PC-9 (cell line): ENCODE data around the gene NEBL. TPM values are rescaled to one million over a fixed set of nuclear protein-coding genes. Genes with fewer than 3 reads are reported as not detected.

Experiments
- BruUV-seq: library from RNA; stranded (reverse); fragments of 400-500 nt; replicated peaks from 2 replicates; lab custom pipeline; 2021; lab: Mats Ljungman, UMichigan
- CTCF ChIA-PET: fragments of 300-600 bp; sonication (Branson Sonifier 250); formaldehyde crosslinking; loops from one replicate; lab custom pipeline; 2022; ENCODE audit warnings: antibody characterized with exemption; lab: Charles Lee
- POLR2A ChIA-PET: fragments of 300-600 bp; sonication (Branson Sonifier 250); formaldehyde crosslinking; loops from one replicate; lab custom pipeline; 2022; ENCODE audit warnings: antibody characterized with exemption; ENCODE audit not compliant: unreplicated experiment; lab: Charles Lee
- DNase-seq, 2 experiments: peaks; one replicate each; pipeline versions ENCODE4 v3.0.0 to v3.0.0-alpha.2; 2015 to 2022; ENCODE audit warnings: mixed read lengths in 1 of 2
- H2AFZ ChIP-seq: fragments of 200-600 bp; sonication (generic); 2 replicates; pipeline ENCODE4 v1.8.1; 2017; ENCODE audit warnings: antibody characterized with exemption
- H3F3A ChIP-seq: fragments of 200-600 bp; sonication (generic); 2 replicates; pipeline ENCODE4 v1.8.1; 2017; ENCODE audit warnings: antibody characterized with exemption, mild to moderate bottlenecking, low read depth; ENCODE audit not compliant: insufficient read depth
- H3K27ac ChIP-seq: fragments of 200-600 bp; sonication (generic); 2 replicates; pipeline ENCODE4 v1.6.1; 2016; ENCODE audit warnings: mixed run types
- H3K27me3 ChIP-seq: fragments of 200-600 bp; sonication (generic); 2 replicates; pipeline ENCODE4 v1.6.1; 2016; ENCODE audit warnings: low read depth, mixed run types; ENCODE audit not compliant: insufficient read depth
- H3K36me3 ChIP-seq: fragments of 200-600 bp; sonication (generic); 2 replicates; pipeline ENCODE4 v1.6.1; 2016; ENCODE audit warnings: low read depth, mixed run types
- H3K4me1 ChIP-seq: fragments of 200-600 bp; sonication (generic); replicated peaks from 2 replicates; pipeline ENCODE4 v1.6.1; 2016; ENCODE audit warnings: mixed run types; ENCODE audit not compliant: insufficient read depth
- H3K4me2 ChIP-seq: fragments of 200-600 bp; sonication (generic); 2 replicates; pipeline ENCODE4 v1.6.1; 2017; ENCODE audit warnings: mixed run types
- H3K4me3 ChIP-seq: fragments of 200-600 bp; sonication (generic); 2 replicates; pipeline ENCODE4 v1.6.1; 2016; ENCODE audit warnings: mixed run types
- H3K79me2 ChIP-seq: fragments of 200-600 bp; sonication (generic); 2 replicates; pipeline ENCODE4 v1.6.1; 2017; ENCODE audit warnings: low read depth, mixed run types
- H3K9me2 ChIP-seq: fragments of 200-600 bp; sonication (generic); 2 replicates; pipeline ENCODE4 v1.8.1; 2017; ENCODE audit warnings: mild to moderate bottlenecking; ENCODE audit not compliant: insufficient read depth
- H3K9me3 ChIP-seq: fragments of 200-600 bp; sonication (generic); 2 replicates; pipeline ENCODE4 v1.8.1; 2016; ENCODE audit warnings: low read depth; ENCODE audit not compliant: insufficient read depth
- H4K20me1 ChIP-seq: fragments of 200-600 bp; sonication (generic); 2 replicates; pipeline ENCODE4 v1.8.1; 2017; ENCODE audit not compliant: insufficient read depth
- EZH2 ChIP-seq: fragments of 200-600 bp; sonication (generic); IDR thresholded peaks from 2 replicates; pipeline ENCODE4 v1.8.0; 2017; ENCODE audit warnings: antibody characterized with exemption, low read depth
- intact Hi-C: fragments of 100-400 bp; cut with micrococcal nuclease; formaldehyde crosslinking; loops from one replicate; pipeline ENCODE4 v1.10.0; 2022; ENCODE audit not compliant: unreplicated experiment
- total RNA-seq: library from RNA; stranded (reverse); gene quantifications from 2 replicates; pipeline ENCODE4 v1.2.3, GENCODE V29; 2021
- TF ChIP-seq, protein P1 (sequence below): fragments of 200-600 bp; sonication (generic); conservative IDR thresholded peaks from 2 replicates; pipeline ENCODE4 v1.6.1; 2017; ENCODE audit warnings: mixed run types, antibody characterized with exemption, mild to moderate bottlenecking, moderate library complexity

NEBL gene
- total RNA-seq, 1 experiment from 2014 or later, result 22.6 TPM

DNA sequence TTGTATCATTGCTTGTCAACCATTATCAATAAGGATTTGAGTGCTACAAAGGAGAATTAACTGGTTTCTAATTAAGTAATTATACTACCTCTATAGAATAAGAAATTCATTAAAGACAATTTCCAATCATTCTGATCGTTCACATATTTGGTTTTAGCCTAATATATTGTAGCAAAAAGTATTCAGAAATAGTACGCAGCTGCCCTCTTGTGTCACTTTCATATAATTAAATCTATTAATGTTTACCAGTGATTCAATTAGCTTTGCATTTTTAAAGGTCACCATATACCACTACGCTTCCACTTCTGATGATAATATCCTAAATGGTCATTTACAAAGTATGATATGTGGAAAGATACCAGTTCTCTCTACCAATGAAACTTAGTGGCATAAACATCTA, 128.3 kb downstream of the NEBL start:
- no peaks in the 10 kb centered on the region for H3K36me3 ChIP-seq
- no peak overlapping the region for H3K4me2 ChIP-seq
- ChIA-PET CTCF (no interaction called here), POLR2A (no interaction called here)
- DNase-seq, result no peak
- no peaks in the 10 kb centered on the region for H3K9me3 ChIP-seq
- no peaks in the 10 kb centered on the region for H3K27me3 ChIP-seq
- BruUV-seq, result no TSS peak
- H2AFZ ChIP-seq, result no peak overlapping the region
- H4K20me1 ChIP-seq, result no peaks in the 10 kb centered on the region
- H3K4me3 ChIP-seq, result no peak overlapping the region
- intact Hi-C loops, result no loop called here
- no peaks in the 10 kb centered on the region for H3K9me2 ChIP-seq
- no peaks in the 10 kb centered on the region for H3K4me1 ChIP-seq
- no peak for TF ChIP-seq EZH2
- TF ChIP-seq, protein P1, sequence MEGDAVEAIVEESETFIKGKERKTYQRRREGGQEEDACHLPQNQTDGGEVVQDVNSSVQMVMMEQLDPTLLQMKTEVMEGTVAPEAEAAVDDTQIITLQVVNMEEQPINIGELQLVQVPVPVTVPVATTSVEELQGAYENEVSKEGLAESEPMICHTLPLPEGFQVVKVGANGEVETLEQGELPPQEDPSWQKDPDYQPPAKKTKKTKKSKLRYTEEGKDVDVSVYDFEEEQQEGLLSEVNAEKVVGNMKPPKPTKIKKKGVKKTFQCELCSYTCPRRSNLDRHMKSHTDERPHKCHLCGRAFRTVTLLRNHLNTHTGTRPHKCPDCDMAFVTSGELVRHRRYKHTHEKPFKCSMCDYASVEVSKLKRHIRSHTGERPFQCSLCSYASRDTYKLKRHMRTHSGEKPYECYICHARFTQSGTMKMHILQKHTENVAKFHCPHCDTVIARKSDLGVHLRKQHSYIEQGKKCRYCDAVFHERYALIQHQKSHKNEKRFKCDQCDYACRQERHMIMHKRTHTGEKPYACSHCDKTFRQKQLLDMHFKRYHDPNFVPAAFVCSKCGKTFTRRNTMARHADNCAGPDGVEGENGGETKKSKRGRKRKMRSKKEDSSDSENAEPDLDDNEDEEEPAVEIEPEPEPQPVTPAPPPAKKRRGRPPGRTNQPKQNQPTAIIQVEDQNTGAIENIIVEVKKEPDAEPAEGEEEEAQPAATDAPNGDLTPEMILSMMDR, result peak; percentile 36; the same call in 1 of the 2 replicates
- H3F3A ChIP-seq, result no peaks in the 10 kb centered on the region
- H3K79me2 ChIP-seq, result no peaks in the 10 kb centered on the region
- H3K27ac ChIP-seq, result no peak overlapping the region

DNA sequence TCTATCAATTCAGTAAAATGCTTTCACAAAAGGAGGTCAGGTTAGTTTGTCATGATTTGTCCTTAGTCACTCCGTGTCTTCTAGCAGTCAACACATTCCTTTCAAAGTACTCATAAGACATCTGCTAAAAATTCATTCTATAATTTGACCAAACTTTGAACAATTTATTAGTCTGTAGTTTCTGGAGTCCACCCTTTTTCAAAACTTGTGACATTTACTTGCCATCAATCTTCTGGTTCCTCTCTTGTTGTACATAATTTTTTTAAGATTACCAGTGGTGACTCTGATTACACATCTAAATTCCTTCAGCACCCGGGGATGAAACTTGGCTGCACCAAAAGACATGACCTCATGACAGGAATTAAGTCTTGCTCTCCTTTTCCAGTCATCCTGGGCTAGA, 130.1 kb downstream of the NEBL start:
- Histone ChIP-seq H3K9me3 (no peaks in the 10 kb centered on the region), H3K4me2 (no peak overlapping the region), H3F3A (no peaks in the 10 kb centered on the region), H3K27ac (no peak overlapping the region), H3K79me2 (no peaks in the 10 kb centered on the region), H3K36me3 (no peaks in the 10 kb centered on the region), H3K27me3 (no peaks in the 10 kb centered on the region; the same call in 1 of the 2 replicates), H3K4me3 (no peak overlapping the region), H2AFZ (no peak overlapping the region), H3K4me1 (no peaks in the 10 kb centered on the region), H4K20me1 (no peaks in the 10 kb centered on the region), H3K9me2 (no peaks in the 10 kb centered on the region)
- no TSS peak for BruUV-seq
- CTCF ChIA-PET, result no interaction called here
- peak in 1 of 2 experiments; percentile 43 for DNase-seq
- intact Hi-C loops, result no loop called here
- TF ChIP-seq EZH2, result no peak
- TF ChIP-seq, protein P1, result no peak
- POLR2A ChIA-PET, result no interaction called here

DNA sequence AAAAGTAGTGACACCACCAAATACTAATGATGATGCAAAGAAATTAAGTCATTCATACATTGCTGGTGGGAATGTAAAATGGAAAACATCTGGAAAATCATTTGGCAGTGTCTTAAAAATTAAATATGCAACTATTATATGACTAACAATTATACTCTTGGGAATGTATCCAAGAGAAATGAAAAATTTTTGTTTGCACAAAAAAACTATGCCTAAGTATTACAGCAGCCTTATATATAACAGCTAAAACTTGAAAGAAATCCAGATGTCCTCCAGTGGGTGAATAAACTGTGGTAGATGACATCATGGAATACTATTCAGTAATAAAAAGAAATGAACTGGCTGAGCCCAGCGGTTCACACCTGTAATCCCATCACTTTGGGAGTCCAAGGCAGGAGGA, 132.0 kb downstream of the NEBL start:
- no peaks in the 10 kb centered on the region for H4K20me1 ChIP-seq
- H3F3A ChIP-seq, result no peaks in the 10 kb centered on the region
- TF ChIP-seq EZH2, result no peak
- TF ChIP-seq, protein P1, result no peak
- ChIA-PET CTCF (no interaction called here), POLR2A (no interaction called here)
- no peaks in the 10 kb centered on the region for H3K79me2 ChIP-seq
- H3K4me2 ChIP-seq, result no peak overlapping the region
- H3K4me1 ChIP-seq, result no peaks in the 10 kb centered on the region
- no peak overlapping the region for H3K27ac ChIP-seq
- no peaks in the 10 kb centered on the region for H3K9me2 ChIP-seq
- no peak overlapping the region for H3K4me3 ChIP-seq
- no peaks in the 10 kb centered on the region; the same call in 1 of the 2 replicates for H3K27me3 ChIP-seq
- no TSS peak for BruUV-seq
- no peaks in the 10 kb centered on the region for H3K36me3 ChIP-seq
- no peaks in the 10 kb centered on the region for H3K9me3 ChIP-seq
- H2AFZ ChIP-seq, result no peak overlapping the region
- intact Hi-C loops, result no loop called here
- DNase-seq, result no peak
